HG03060 (cell line): ENCODE data around the gene RECQL.
"Not testable (repeated sequence)": the region's sequence is repeated elsewhere in the genome, so short reads cannot be mapped to it uniquely, and the experiment has no call there.

Experiments used
- ATAC-seq: cut with Tn5 transposase; IDR thresholded peaks from one replicate; pipeline ENCODE4 v1.9.1; 2021; ENCODE audit warnings: low read depth, moderate number of reproducible peaks; ENCODE audit not compliant: unreplicated experiment

RECQL gene

DNA sequence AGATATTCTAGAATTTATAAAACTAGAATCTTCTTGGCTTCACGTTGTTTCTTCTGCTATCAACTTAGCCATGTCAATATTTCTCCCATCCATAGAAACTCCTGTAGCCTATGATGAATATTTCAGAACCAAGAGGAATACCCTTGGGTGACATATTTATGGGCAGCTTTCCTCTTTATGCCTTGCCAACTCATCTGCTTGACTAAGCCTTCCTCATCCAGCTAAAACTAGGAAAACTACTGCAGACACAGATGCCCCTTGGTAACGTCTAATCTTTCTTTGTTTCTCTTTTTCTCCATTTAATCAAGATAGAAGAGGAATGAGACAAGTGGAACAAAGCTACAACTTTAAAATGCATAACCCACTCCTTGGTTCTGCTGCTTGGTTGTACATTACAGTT, 6.4 kb upstream of the RECQL start:
- ATAC-seq = no peak

DNA sequence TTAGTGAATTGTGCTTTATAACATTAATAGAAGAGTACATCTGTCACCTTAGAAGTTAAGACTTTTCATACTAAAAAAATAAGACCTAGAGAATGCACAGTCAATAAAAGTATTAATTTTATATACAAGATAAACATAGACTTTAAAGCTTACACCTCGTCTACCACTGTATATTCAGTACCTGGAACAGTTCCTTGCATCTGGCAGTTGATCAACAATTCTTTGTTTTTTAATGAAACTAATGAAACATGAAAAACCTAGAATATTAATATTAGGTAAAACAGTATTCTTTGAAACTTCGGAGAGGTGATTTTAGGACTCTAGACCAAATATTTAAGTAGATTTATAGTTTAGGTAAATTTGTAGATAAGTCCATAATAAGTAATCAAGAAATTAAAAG, 4.5 kb upstream of the RECQL start:
- ATAC-seq = no peak

- ATAC-seq = no peak
These were observed 1.4 kb upstream of the RECQL start for GRCh38 chr12:21502872-21503271.

GRCh38 chr12:21502164-21502496, 695 bp upstream of the RECQL start:
- ATAC-seq = no peak

GRCh38 chr12:21500786-21501257, 613 bp downstream of the RECQL start:
- no peak for ATAC-seq

DNA sequence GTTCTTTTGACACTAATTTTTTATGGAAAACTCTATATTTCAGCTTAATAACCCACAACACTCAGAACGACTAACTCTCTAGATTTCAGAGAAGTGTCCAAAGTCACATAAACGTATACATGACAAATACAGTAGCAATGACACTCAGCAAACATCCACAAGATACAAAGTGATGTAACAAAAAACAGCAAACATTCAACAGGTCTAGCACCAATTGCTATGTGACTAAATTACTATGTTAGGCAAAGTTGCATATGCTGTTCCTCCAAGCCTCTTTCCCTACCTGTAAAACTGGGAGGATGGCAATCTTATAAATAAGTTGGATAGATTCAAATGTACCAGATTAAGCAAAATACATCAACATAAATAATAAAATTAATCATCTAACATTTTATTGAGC, 1.7 kb downstream of the RECQL start:
- ATAC-seq = no peak

GRCh38 chr12:21485998-21486397, 15.4 kb downstream of the RECQL start:
- no peak for ATAC-seq

DNA sequence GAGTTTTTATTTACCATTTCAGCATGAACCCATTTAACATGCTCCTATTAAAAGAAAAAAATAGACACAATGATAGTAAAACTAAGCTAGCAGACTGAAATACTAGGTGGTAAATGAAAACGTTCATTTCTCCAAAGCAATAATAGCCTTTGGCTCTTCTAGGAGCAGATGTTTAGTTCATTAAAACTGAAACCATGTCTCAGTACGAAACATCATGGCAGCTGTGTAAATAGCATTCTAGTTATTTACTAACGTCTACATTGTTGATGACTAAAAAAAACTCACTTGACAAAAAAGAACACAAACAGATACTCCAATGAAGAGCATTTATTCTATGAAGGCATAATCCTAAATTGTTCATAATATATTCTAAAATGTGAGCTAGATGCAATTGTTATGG, 17.9 kb downstream of the RECQL start:
- ATAC-seq = no peak

GRCh38 chr12:21478756-21479455, 22.5 kb downstream of the RECQL start:
- ATAC-seq = no peak

- ATAC-seq = no peak
These were observed 24.5 kb downstream of the RECQL start for GRCh38 chr12:21476949-21477348.

DNA sequence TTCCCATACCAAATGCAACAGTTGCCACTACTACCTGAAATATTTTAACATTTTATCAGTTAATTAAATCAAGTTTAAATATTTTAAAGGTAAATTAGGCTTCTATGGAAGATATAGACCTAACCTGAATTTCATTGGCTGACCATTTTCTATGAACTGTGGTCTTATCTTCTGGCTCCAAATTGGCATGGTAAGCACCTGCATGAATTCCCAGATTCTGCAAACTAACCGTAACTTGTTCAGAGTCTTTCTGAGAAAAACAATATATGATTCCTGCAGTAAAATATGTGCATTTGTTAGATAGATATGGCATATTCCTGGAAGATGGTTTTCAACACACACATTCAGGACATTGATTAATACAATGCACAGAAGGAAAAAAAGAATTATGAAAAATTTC, 25.9 kb downstream of the RECQL start:
- no peak for ATAC-seq

DNA sequence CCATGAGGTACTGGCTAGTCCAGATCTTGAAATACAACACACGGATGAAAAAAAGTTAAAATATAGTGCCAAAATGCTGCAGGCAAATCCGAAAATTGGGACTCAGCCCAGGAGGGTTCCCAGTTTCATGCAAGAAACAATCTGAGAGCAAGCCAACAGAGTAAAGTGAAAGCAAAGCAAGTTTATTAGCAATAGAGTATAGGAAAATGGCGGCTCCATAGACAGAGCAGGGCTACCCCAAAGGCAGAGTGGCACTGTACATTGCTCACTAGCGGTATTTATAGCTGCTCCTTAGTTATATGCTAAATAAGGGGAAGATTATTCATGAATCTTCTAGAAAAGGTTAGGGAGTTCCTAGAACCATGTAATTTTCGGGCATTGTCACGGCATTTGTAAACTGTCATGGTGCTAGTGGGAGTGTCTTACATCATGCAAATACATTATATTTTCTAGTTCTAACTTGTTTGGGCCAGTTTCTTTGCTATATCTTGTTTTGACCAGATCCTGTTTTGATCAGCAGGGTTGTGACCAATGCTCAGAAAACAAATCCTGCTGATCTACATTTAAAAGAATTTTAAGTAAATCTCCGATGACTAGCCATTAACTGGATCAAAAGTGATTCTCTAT, 29.1 kb downstream of the RECQL start:
- no peak for ATAC-seq

DNA sequence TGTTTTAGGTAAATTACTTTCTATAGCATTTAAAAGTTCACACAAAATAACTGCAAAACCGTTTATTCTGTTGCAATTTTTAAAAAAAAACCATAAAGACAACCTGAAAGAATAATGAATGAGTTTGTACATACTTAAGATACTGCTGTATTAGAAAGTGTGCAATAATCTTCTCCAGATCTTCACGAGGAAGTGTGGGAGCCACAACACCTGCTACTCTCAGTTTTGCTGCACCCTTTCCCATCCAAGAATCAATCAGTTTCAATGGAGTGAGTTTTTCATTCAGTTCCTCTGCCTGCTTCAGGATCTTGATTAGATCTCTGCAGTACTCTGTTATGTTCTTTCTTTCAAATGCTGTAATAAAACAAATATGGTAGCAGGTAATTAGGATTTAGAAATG, 30.1 kb downstream of the RECQL start:
- no peak for ATAC-seq

DNA sequence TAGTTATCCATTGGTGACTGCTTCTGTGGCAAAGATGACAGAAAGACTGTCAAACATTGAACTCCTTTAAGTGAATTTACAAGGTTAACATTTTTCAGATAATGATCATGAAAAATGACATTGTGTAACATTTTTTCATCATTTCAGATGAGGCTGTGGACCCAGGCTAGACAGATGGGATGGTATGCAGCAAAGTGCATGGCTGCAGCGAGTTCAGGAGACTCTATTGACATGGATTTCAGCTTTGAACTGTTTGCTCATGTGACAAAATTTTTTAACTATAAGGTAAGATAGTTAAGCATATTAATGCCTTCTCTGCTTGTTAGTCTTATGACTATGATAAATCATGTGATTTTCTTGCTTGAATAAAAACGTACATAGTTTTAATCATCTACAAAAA, 34.1 kb downstream of the RECQL start:
- not testable (repeated sequence) for ATAC-seq

DNA sequence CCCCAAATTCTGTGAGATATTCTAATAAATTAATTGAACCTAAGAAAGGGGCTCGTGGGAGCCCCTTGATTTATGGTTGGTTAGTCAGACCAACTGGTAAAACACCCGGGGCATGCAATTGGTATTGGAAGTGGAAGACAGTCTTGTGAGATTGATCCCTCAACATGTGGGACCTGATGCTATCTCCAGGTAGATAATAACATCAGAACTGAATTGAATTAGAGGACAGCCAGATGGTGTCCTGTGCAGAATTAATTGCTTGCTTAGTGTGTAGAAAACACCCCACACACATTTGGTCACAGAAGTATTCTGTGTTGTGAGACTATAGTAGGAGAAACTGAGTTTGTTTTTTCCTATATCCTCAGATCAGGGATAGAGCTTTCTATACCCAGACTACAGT, 42.0 kb downstream of the RECQL start:
- ATAC-seq = no peak

GRCh38 chr12:21456291-21456780, 45.1 kb downstream of the RECQL start:
- ATAC-seq = no peak

DNA sequence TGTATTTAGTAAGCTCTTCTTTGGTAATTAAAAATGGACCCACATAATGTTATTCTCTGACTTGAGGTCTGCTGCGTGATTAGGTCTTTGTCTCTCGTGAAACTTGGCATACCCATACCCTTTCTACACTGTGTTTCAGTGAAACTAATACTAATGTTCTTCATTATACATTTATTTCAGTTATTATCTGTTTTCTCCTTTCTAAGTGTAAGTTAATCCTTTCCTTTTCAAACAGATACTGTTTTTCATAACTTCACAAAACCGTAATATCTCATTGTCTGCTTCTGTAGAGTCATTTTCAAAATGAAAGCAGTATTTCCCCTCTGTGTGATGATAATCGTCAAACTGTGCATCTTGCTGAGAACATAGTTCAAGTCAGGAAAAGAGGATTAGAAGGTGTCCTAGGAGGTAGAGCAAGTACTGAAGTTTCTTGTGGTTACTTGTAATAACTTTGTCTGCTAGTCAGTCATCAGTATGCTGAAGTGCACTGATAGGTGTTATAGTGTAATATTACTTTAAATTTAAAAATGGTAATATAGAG, 48.1 kb downstream of the RECQL start:
- ATAC-seq = no peak

DNA sequence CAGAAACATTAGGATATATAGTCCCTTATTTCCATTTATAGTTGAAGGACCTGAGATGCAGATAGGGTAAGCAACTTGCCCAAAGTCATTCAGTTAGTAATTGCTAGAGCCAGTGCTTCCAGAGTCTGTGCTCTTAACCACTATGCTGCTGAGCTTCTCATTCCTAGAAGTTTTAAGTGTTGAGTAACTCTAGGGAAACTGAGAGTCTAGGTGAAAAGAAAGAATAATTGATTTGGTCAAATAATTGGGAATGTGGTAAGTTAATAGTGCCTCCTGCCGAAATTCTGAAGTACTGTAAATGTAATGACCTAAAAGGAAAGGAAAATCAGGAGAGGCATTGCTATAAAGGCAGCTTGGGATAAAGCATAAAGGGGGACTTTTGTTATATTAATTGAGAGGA, 49.9 kb downstream of the RECQL start:
- ATAC-seq = no peak

- ATAC-seq = no peak
These were observed 57.0 kb downstream of the RECQL start for GRCh38 chr12:21444193-21445146.

- ATAC-seq = no peak
These were observed 62.1 kb downstream of the RECQL start for GRCh38 chr12:21439347-21439746.

- ATAC-seq = no peak
These were observed 62.8 kb downstream of the RECQL start for GRCh38 chr12:21438643-21439042.
